ENCODE results near the gene EYA4. TPM values are rescaled to one million over a fixed set of nuclear protein-coding genes. Genes with fewer than 3 reads are reported as not detected.

Gene EYA4
- total and polyA plus RNA-seq, 8 donors, result 0.03 to 16.3 (median 0.87) TPM; not detected in 1

DNA sequence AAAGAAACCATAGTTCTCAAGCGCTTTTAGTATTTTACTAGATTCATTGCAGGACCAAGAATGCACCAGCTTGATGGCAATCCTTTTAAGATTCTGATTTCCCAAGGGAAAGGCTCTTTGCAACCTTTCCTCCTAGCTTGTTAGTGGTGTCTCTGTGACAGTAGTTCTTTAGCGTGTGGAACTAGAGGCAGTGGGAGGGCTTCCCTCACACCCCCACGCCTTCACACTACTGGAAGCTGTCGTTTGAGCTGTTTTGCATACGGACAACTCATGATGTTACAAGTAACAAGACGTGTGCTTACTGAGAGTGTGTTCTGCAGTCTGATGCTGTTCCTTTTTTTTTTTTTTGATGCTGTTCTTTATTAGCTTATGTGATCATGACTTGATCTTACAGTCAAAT lies 34.1 kb downstream of the EYA4 start:
- Histone ChIP-seq H3K27ac (no peak overlapping the region), H3K36me3 (no peaks in the 10 kb centered on the region), H3K4me1 (no peaks in the 10 kb centered on the region), H3K27me3 (no peaks in the 10 kb centered on the region), H3K9me3 (no peaks in the 10 kb centered on the region), H3K4me3 (no peak overlapping the region)
- WGBS, 5 donors, result 50 to 65% (median 57%) methylated on average over 6 of the region's 6 CpGs
- TF ChIP-seq, protein P1, sequence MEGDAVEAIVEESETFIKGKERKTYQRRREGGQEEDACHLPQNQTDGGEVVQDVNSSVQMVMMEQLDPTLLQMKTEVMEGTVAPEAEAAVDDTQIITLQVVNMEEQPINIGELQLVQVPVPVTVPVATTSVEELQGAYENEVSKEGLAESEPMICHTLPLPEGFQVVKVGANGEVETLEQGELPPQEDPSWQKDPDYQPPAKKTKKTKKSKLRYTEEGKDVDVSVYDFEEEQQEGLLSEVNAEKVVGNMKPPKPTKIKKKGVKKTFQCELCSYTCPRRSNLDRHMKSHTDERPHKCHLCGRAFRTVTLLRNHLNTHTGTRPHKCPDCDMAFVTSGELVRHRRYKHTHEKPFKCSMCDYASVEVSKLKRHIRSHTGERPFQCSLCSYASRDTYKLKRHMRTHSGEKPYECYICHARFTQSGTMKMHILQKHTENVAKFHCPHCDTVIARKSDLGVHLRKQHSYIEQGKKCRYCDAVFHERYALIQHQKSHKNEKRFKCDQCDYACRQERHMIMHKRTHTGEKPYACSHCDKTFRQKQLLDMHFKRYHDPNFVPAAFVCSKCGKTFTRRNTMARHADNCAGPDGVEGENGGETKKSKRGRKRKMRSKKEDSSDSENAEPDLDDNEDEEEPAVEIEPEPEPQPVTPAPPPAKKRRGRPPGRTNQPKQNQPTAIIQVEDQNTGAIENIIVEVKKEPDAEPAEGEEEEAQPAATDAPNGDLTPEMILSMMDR (IDR thresholded peaks at IDR 0.05), result no peak
- no peak for TF ChIP-seq POLR2AphosphoS5 (IDR thresholded peaks at IDR 0.05)
- TF ChIP-seq POLR2A (IDR thresholded peaks at IDR 0.05), result no peak
- TF ChIP-seq EP300 (IDR thresholded peaks at IDR 0.05), result no peak
- DNase-seq, result no peak
- intact Hi-C loops (cut with DNase I; ENCODE audit: low total_unique reads), result no loop called here

DNA sequence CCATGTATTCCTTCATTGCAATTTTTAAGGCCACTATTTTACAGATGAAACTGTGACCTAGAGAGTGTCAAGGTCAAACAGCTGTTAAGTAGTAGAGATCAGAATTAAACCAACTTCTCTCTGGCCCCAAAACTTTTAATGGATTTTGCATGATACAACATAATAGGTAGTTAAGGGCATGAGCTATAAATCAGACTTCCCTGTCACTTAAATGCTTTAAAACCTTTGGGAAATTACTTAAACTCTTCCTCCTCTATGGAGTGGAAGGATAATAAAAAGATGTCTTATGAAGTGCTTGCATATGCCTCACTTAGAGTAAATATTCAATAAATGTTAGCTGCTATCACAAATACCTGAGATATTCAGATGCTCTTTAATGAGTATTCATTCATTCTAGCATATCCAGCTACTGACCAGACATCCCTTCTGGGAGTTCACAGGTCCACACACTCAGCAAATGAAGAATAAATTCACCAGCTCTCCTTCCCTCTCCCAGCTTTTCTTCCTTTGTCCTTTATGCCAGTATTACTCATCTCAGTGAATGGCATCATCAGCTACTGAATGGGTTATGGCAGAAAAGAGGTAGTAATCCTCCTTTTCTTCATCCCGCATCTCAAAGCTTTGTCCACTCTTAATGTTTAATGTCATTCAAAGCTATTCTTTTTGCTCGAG lies 36.2 kb downstream of the EYA4 start:
- no peaks in the 10 kb centered on the region for H3K9me3 ChIP-seq
- H3K4me3 ChIP-seq, result no peak overlapping the region
- H3K4me1 ChIP-seq, result no peaks in the 10 kb centered on the region
- no peak for DNase-seq
- TF ChIP-seq, protein P1 (IDR thresholded peaks at IDR 0.05), result no peak
- TF ChIP-seq POLR2A (IDR thresholded peaks at IDR 0.05) (no peak), POLR2AphosphoS5 (IDR thresholded peaks at IDR 0.05) (no peak)
- H3K27ac ChIP-seq, result no peak overlapping the region
- no peaks in the 10 kb centered on the region for H3K27me3 ChIP-seq
- 68 to 87% (median 80%) methylated on average over 2 of the region's 2 CpGs for WGBS, 5 donors
- intact Hi-C loops (cut with DNase I; ENCODE audit: low total_unique reads), result no loop called here
- H3K36me3 ChIP-seq, result no peaks in the 10 kb centered on the region

DNA sequence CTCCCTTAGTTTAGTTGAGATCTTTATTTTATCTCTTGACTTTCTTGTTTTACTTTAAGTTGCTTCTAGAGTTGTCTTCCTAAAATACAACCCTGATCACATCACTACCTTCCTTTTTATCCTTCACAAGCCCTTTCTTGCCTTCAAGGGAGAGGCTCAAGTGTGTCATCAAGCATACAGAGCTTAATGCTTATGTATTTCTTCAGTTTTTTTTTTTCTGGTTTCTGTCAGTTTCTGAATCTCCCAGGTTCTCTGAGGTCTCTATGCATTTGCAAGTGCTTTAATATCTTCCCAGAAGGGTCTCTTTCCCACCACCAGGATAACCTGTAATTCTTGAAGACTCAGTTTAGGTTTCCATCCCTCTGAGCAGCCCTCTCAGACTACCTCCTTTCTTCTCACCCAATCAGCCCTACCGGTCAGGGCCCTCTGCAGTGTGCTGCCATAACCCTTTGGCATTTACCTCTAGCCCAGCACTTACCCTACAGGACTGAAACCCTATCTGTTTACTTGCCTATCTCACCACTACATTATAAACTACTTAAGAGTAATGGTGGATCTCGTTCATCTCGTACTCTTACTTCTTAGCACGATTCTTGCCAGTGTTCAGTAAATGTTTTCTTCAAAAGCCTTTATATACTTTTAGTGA lies 36.9 kb downstream of the EYA4 start:
- H3K36me3 ChIP-seq, result no peaks in the 10 kb centered on the region
- intact Hi-C loops (cut with DNase I; ENCODE audit: low total_unique reads), result no loop called here
- H3K27me3 ChIP-seq, result no peaks in the 10 kb centered on the region
- H3K27ac ChIP-seq, result no peak overlapping the region
- no peak for DNase-seq
- no peaks in the 10 kb centered on the region for H3K4me1 ChIP-seq
- 46 to 68% (median 60%) methylated on average over 4 of the region's 4 CpGs for WGBS, 5 donors
- no peak for TF ChIP-seq POLR2AphosphoS5 (IDR thresholded peaks at IDR 0.05)
- TF ChIP-seq, protein P1 (IDR thresholded peaks at IDR 0.05), result no peak
- no peak for TF ChIP-seq EP300 (IDR thresholded peaks at IDR 0.05)
- TF ChIP-seq POLR2A (IDR thresholded peaks at IDR 0.05), result no peak
- H3K4me3 ChIP-seq, result no peak overlapping the region
- no peaks in the 10 kb centered on the region for H3K9me3 ChIP-seq

DNA sequence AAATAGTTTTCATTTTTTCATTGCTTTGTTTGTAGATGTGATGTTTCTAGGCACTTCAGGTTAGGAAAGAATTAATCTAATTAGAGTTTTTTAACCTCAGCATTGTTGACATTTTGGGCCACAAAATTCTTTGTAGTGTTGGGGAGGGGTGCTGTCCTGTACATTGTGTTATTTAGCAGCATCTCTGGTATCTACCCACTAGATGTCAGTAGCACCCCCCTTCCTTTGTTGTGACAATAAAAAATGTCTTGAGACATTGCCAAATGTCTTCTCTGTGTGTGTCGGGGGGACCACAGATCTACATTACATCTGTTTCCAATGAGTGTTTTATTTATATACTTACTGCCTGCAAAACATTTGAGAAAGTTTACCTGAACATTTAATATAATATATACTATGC lies 45.6 kb downstream of the EYA4 start:
- peak in 1 of 2 donors; percentile 16 for DNase-seq
- H3K27me3 ChIP-seq, result no peaks in the 10 kb centered on the region
- no peaks in the 10 kb centered on the region for H3K36me3 ChIP-seq
- H3K4me1 ChIP-seq, result peaks cover 0 to 15% (median 0%) of the 10 kb centered on the region in 4 donors
- intact Hi-C loops (cut with DNase I; ENCODE audit: low total_unique reads), result no loop called here
- no peaks in the 10 kb centered on the region for H3K9me3 ChIP-seq
- TF ChIP-seq, protein P1 (IDR thresholded peaks at IDR 0.05), result no peak
- TF ChIP-seq POLR2AphosphoS5 (IDR thresholded peaks at IDR 0.05), result no peak
- no peak for TF ChIP-seq POLR2A (IDR thresholded peaks at IDR 0.05)
- TF ChIP-seq EP300 (IDR thresholded peaks at IDR 0.05), result no peak
- H3K27ac ChIP-seq, result no peak overlapping the region
- 0 to 48% (median 29%) methylated on average over 1 of the region's 1 CpG for WGBS, 5 donors
- no peak overlapping the region for H3K4me3 ChIP-seq
